Activated naive CD4-positive, alpha-beta T cell treated with anti-CD3 and anti-CD28 coated beads, Interleukin-2, amount 10 ng/mL, durations not matched to agents 7 days and 5 days (primary cell): ENCODE results near the gene ZMYND10.

Experiments used
- CTCF ChIA-PET: fragments of 350-600 bp; sonication (Branson Sonifier 250); formaldehyde crosslinking; loops from one replicate; lab custom pipeline; 2021; ENCODE audit warnings: antibody characterized with exemption; lab: Charles Lee
- DNase-seq: peaks from one replicate; pipeline ENCODE4 v3.0.0-alpha.2; 2020
- H3K27ac Mint-ChIP-seq: one replicate; pipeline ENCODE4 v1.8.0; 2021; ENCODE audit warnings: mild to moderate bottlenecking, moderate library complexity, mixed read lengths
- H3K27me3 Mint-ChIP-seq: one replicate; pipeline ENCODE4 v1.8.0; 2021; ENCODE audit warnings: mild to moderate bottlenecking, mixed read lengths
- H3K36me3 Mint-ChIP-seq: one replicate; pipeline ENCODE4 v1.8.0; 2021; ENCODE audit warnings: mixed read lengths
- H3K4me1 Mint-ChIP-seq: one replicate; pipeline ENCODE4 v1.8.0; 2021; ENCODE audit warnings: mixed read lengths
- H3K4me3 Mint-ChIP-seq: one replicate; pipeline ENCODE4 v1.8.0; 2021; ENCODE audit warnings: mild to moderate bottlenecking, moderate library complexity, mixed read lengths
- H3K9me3 Mint-ChIP-seq: one replicate; pipeline ENCODE4 v1.8.0; 2021; ENCODE audit warnings: mixed read lengths

The ZMYND10 gene

DNA sequence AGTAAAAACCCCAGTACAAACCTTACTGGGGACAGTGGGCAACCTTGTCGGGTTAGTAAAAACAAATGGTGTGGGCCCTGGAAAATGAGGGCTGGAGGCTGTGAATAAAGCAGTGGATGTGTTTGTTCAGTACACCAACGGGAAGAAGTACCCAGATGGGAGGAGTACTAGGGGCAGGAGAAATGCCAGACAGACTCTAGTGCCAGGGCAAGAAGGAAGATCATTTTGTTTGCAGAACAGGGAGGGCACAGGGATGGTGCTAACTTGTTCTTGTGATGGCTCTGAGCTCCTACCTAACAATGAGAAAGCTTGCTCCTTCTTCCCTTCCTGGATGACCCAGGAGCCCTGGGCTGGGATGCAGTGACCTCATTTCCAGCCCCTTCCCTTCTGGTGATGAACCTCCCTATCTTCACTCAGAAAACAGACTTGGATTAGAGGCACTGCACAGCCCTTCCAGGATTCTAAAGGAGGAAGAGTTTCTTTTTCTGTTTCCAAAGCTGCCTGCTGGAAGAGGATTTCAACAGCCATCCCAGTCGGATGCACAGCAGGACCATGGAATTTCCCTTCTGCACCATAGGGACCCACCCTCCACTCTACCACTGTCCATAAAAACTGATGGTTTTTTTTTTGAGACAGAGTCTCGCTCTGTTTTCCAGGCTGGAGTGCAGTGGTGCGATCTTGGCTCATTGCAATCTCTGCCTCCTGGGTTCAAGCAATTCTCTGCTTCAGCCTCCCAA is 11.0 kb downstream of the ZMYND10 start:
- no peak for DNase-seq
- peak overlapping the region; percentile 89 for H3K27ac Mint-ChIP-seq
- H3K27me3 Mint-ChIP-seq: no peaks in the 10 kb centered on the region
- H3K9me3 Mint-ChIP-seq: no peaks in the 10 kb centered on the region
- peak overlapping the region; percentile 55 for H3K4me3 Mint-ChIP-seq
- H3K36me3 Mint-ChIP-seq: peaks cover 73% of the 10 kb centered on the region
- H3K4me1 Mint-ChIP-seq: peaks cover 52% of the 10 kb centered on the region
- CTCF ChIA-PET: interaction anchor here (1.0 to 5.0 kb wide), 2 partner anchors 11 to 208 kb away, joined by 3 to 40 read pairs; partner anchors contain the start of gene HYAL2

DNA sequence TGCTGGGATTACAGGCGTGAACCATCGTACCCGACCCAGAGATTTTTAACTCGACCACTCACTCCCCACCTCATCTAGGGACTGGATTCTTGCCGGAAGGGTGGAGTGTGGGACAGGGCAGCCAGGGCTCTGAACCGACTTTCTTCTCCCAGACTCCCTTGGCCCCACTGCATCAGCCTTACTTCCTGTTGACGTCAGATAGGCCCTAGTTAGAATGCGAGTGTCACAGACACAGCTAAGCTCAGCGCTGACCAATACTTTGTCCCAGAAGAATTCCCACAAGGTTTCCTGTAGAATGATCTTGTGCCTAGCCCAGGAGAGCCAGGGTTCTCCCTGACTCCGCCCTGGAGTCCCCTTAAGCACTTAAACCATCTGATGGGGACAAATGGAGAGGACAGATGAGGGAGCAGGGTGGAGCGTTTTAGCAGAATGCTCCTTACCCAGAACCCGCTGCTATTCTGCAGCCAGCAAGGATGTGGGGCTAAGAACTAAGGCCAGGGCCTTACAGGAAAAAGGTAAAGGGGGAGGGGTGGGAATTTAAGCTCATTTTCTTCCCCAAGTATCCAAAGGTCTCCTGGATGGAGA is 11.7 kb downstream of the ZMYND10 start:
- H3K27me3 Mint-ChIP-seq: no peaks in the 10 kb centered on the region
- H3K36me3 Mint-ChIP-seq: peaks cover 69% of the 10 kb centered on the region

DNA sequence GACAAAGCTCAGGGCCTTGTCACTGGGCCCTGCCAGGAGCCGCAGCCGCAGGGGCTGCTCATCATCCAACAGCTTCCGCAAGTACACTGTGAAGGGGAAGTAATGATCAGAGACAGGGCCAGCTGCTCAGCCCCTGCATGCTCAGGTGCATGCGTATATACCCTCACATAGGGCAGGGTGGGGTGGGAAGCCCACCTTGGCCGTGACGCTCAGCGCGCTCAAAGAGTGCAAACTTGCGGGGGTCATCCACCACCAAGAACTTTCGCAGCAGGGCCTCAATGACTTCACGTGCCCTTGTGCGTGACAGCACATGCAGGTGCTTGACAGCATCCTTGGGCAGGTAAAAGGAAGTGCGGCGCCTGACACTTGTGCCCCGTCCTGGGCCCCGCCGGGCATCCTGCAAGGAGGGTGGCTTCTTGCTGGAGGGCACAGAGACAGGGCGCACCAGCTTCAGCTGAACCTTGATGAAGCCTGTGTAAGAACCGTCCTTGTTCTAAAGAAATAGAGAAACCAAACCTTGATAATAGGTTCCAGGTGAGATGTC is 14.1 kb downstream of the ZMYND10 start:
- Mint-ChIP-seq H3K36me3 (peaks cover 58% of the 10 kb centered on the region), H3K4me3 (no peak overlapping the region), H3K27me3 (no peaks in the 10 kb centered on the region), H3K4me1 (peaks cover 58% of the 10 kb centered on the region), H3K9me3 (no peaks in the 10 kb centered on the region), H3K27ac (no peak overlapping the region)
- no peak for DNase-seq
- CTCF ChIA-PET: no interaction called here

More for the DNA sequence above, 11.7 kb downstream of the ZMYND10 start:
- Mint-ChIP-seq H3K27ac (peak overlapping the region; percentile 89), H3K4me3 (peak overlapping the region; percentile 55), H3K9me3 (no peaks in the 10 kb centered on the region), H3K4me1 (peaks cover 48% of the 10 kb centered on the region)
- DNase-seq: no peak
- CTCF ChIA-PET: interaction anchor here (1.0 to 5.0 kb wide), 2 partner anchors 10 to 209 kb away, joined by 3 to 40 read pairs; partner anchors contain the start of gene HYAL2

DNA sequence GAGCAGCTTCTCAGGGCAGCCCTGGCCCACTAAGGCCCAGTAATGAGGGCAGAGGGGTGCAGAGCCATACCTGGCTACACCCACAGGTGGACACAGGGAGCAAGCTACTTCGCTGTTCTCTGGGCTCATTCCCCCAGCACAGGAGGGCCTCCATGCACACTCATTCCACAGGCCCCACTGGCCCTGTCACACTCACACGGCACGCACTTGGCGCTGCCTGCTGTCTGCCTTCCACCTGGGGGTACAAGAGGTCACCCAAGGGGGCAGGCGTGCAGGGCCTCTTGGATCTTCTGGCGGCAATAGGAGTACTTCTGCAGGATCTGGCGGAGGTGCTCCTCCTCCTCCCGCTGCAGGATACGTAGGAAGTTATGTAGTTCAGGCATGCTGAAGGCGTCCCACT is 15.2 kb downstream of the ZMYND10 start:
- H3K4me3 Mint-ChIP-seq: no peak overlapping the region
- H3K36me3 Mint-ChIP-seq: peaks cover 48% of the 10 kb centered on the region
- no peak for DNase-seq
- CTCF ChIA-PET: interaction anchor here (0.9 kb wide), 1 partner anchor 9 kb away, joined by 4 read pairs; no protein-coding TSS in a partner anchor
- peaks cover 50% of the 10 kb centered on the region for H3K4me1 Mint-ChIP-seq
- no peaks in the 10 kb centered on the region for H3K9me3 Mint-ChIP-seq
- no peaks in the 10 kb centered on the region for H3K27me3 Mint-ChIP-seq
- H3K27ac Mint-ChIP-seq: no peak overlapping the region

DNA sequence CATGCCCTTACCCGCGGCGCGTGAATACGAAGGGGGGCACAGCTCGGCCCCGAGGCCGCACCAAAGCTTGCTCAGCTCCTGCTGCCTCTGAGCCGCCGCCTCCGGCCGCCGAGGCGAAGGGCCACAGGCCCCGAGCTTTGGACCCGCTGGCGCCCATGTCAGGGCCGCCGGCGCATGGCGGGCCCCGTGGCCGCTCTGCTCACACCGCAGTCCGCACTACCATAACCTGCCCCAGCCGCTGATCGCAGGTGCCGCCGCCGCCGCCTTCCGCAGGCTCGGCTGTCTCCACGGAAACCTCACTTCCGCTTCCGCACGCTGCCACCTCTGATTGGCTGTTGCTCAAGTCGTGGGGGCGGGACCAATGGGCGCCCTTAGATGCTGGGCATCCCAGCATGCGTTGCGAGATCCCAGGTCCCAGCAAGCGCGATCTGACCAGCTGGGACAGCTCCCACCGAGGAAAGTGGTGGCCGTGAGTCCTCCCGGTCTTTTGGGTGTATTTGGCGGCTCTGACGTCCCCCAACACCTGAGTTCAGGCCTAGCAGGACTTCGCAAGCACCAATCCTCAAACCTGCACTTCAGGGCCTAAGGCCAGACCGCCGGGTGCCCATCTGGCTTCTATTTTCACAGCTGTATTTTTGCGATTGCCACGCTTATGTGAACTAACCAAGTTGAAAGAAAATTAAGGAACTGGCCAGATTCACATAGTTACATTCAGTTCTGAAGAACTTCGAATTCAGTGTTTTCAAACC is 17.4 kb downstream of the ZMYND10 start, which contains the start of gene TUSC2:
Gene TUSC2, minus strand, starts transcription at position 281 of the 749 bp plus-strand sequence. Its CDS starts 124 bp downstream, at position 157.
- Mint-ChIP-seq H3K27me3 (no peaks in the 10 kb centered on the region), H3K36me3 (peaks cover 35% of the 10 kb centered on the region), H3K4me3 (peak within 1 kb of the TSS; percentile 93), H3K27ac (peak within 1 kb of the TSS; percentile 89), H3K4me1 (peaks cover 36% of the 10 kb centered on the region), H3K9me3 (no peaks in the 10 kb centered on the region)
- CTCF ChIA-PET: interaction anchor here (0.9 to 2.4 kb wide), 5 partner anchors 9 to 133 kb away, joined by 3 to 8 read pairs (median 3); partner anchors contain the start of gene HYAL1
- peak; percentile 97 for DNase-seq

DNA sequence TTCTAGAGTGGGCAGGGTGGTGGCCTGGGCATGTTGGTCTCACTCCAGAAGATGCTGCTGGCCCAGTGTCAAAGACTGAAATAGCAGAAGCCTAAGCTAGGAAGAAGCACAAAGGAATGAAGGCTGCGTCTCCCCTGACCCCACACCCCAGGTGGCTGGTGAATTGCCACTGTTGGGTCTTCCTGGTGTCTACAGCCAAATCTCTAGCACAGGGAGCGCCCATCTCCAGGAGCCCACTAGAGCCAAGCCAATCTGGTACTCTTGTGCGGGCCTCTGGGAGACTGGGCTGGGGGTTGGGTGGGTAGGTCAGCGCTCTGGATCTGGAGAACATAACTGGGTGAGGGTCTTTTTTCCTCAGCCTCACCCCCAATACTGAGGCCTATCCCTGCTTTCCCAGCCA is 18.4 kb downstream of the ZMYND10 start:
- DNase-seq: no peak
- H3K4me1 Mint-ChIP-seq: peaks cover 31% of the 10 kb centered on the region
- peak overlapping the region; percentile 52 for H3K27ac Mint-ChIP-seq
- CTCF ChIA-PET: interaction anchor here (1.1 kb wide), 1 partner anchor 24 kb away, joined by 3 read pairs; the partner anchor contains the start of gene HYAL1
- no peaks in the 10 kb centered on the region for H3K9me3 Mint-ChIP-seq
- H3K4me3 Mint-ChIP-seq: peak overlapping the region; percentile 93
- H3K27me3 Mint-ChIP-seq: no peaks in the 10 kb centered on the region
- H3K36me3 Mint-ChIP-seq: peaks cover 28% of the 10 kb centered on the region

DNA sequence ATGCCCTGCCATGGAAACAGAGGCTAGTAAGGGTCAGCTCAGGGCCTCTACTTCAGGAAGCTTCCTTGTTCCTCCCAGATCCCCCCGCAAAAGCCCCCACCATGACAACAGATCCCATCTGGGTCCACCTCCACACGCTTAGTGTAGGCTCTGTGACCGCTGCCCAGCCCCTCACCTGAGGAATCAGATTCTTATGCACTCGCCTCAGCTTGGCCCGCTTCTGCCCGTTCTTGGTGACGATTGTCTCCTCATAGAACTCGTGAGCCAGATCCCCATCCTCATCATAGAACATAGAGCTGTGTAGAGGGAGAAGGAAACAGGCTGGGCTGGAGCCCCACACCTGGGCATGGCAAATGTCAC is 19.4 kb downstream of the ZMYND10 start:
- no peaks in the 10 kb centered on the region for H3K9me3 Mint-ChIP-seq
- no peaks in the 10 kb centered on the region for H3K27me3 Mint-ChIP-seq
- H3K36me3 Mint-ChIP-seq: peaks cover 22% of the 10 kb centered on the region
- CTCF ChIA-PET: no interaction called here
- H3K27ac Mint-ChIP-seq: no peak overlapping the region
- DNase-seq: no peak
- peak overlapping the region; percentile 93 for H3K4me3 Mint-ChIP-seq
- H3K4me1 Mint-ChIP-seq: peaks cover 29% of the 10 kb centered on the region

DNA sequence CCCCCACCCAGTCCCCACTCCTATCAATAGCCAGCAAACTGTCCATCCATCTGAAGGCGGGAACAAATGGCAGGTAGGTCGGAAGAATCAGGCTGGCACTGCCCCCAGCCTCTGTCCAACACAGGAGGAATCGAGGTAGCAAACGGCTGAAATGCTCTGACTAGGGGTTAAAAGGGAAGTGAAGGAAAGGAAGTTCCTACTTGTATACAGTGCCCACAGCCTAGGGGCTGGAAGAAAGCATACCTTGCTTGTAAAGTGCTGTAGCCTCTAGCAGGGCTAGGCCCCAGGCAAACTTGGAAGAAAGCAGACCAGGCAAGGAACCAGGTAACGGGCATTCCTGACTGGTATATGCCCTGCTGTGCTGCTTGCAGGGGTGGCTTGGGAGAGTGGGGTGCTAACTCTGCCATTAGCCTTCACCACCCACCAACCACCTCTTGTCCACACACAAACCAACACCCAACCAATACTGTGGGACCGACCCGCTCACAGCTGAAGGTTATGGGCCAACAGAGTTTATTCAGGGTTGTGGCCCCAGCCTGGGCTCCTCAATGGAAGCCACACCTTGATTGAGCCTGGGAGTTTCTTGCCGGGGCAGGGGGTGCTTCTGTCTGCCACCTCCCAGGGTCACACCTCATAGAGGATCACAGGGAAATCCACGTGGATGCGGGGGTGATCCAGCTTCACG is 19.9 kb downstream of the ZMYND10 start:
- H3K4me1 Mint-ChIP-seq: peaks cover 30% of the 10 kb centered on the region
- no peaks in the 10 kb centered on the region for H3K9me3 Mint-ChIP-seq
- H3K4me3 Mint-ChIP-seq: peak overlapping the region; percentile 93
- CTCF ChIA-PET: interaction anchor here (1.4 to 3.5 kb wide), 4 partner anchors 11 to 51 kb away, joined by 3 to 15 read pairs (median 14); partner anchors contain the start of genes CYB561D2 and NPRL2
- no peak overlapping the region for H3K27ac Mint-ChIP-seq
- no peaks in the 10 kb centered on the region for H3K27me3 Mint-ChIP-seq
- DNase-seq: no peak
- peaks cover 17% of the 10 kb centered on the region for H3K36me3 Mint-ChIP-seq

DNA sequence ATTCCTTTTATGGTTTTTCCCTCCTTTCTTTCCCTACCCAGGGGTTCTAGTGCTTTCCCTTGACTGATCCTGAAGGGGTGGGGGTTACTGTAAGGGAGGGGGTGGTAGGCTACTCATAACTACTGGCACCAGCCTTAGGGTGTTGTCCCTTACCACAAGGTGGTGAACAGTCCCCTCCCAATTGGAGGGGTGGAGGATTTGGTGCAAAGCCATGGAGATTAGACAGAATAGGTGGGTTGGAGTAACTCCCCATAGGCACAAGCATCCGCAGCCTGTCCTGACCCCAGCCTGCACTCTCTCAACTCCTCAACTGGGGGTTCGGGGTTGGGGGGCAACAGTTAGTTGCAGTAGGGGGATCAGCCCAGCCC is 20.4 kb downstream of the ZMYND10 start:
- CTCF ChIA-PET: interaction anchor here (1.0 to 3.5 kb wide), 11 partner anchors 10 to 134 kb away, joined by 3 to 40 read pairs (median 8); partner anchors contain the start of genes CYB561D2, GNAT1, HYAL3 and NAA80
- H3K4me3 Mint-ChIP-seq: no peak overlapping the region
- no peak for DNase-seq
- H3K36me3 Mint-ChIP-seq: peaks cover 13% of the 10 kb centered on the region
- peaks cover 33% of the 10 kb centered on the region for H3K4me1 Mint-ChIP-seq
- no peak overlapping the region for H3K27ac Mint-ChIP-seq
- H3K27me3 Mint-ChIP-seq: no peaks in the 10 kb centered on the region
- H3K9me3 Mint-ChIP-seq: no peaks in the 10 kb centered on the region

DNA sequence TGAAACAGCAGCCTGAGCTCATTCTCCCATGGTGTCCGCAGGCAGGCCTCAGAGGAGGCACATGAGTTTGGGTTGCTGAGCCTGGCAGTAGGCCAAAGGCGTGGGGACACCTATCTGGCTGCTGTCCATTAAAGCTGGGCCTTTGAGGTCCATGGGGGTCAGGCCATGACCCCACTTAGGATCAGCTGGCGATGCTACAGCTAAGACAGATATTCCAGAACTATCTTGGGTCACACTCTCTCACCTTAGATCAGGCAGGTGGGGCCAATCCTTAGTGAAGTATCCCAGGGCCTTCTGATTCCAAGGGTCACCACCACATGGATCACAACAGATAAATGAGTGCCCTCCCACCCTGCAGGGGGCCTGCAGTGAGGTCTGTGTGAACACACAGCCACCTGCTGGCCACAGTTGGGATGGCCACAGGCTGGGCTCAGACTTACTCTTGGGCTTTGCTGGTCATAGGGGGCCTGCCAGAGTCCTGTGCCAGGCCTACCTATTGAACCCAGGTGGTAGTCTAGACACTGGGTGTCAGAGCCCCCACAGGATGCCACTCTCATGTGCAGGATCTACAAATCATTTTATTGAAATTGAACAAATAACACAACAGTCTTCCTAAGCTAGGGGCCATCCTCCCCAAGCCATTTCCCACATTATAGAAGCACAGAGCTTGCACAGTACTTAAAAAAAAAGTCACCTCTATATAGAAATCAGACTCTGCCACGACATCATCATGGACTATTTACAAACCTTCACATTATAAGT is 21.0 kb downstream of the ZMYND10 start:
- Mint-ChIP-seq H3K27ac (no peak overlapping the region), H3K4me3 (peak overlapping the region; percentile 2), H3K36me3 (peaks cover 7% of the 10 kb centered on the region), H3K27me3 (no peaks in the 10 kb centered on the region), H3K9me3 (no peaks in the 10 kb centered on the region), H3K4me1 (peaks cover 38% of the 10 kb centered on the region)
- peak; percentile 78 for DNase-seq
- CTCF ChIA-PET: interaction anchor here (0.8 to 3.5 kb wide), 19 partner anchors 10 to 133 kb away, joined by 3 to 40 read pairs (median 5); partner anchors contain the start of genes CYB561D2, GNAT1, HYAL1 and HYAL3

DNA sequence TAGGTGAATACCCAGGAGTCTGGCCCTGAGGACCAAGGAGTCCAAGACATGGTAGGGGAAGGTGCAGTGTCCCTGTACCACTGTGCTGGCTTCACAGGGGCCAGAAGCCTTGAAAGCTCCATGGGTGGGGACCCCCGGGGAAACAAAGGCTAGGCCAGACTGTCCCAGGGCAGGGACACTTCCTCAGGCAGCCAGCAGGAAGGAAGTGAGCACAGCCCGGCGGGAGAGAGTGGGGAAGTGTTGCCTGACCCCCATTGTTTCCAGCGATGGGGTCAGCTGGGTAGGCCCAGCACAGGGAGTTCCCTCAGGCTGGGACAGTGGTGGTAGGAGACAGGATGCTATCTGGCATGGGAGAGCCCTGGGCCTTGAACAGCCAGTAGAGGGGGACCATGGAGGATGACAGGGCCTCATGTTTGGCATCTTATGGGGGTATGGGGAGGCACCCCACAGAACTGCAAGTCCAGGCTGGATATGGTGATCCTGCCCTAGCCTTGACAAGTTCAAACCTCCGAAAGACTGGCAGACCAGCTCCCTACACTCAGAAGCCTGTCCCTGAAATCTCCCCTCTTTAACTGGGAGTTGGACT is 21.8 kb downstream of the ZMYND10 start:
- H3K36me3 Mint-ChIP-seq: peaks cover 5% of the 10 kb centered on the region
- H3K9me3 Mint-ChIP-seq: no peaks in the 10 kb centered on the region
- no peaks in the 10 kb centered on the region for H3K27me3 Mint-ChIP-seq
- DNase-seq: no peak
- H3K27ac Mint-ChIP-seq: no peak overlapping the region
- peaks cover 44% of the 10 kb centered on the region for H3K4me1 Mint-ChIP-seq
- CTCF ChIA-PET: interaction anchor here (0.8 to 3.5 kb wide), 19 partner anchors 8 to 132 kb away, joined by 3 to 40 read pairs (median 5); partner anchors contain the start of genes CYB561D2, GNAT1, HYAL1 and HYAL3
- no peak overlapping the region for H3K4me3 Mint-ChIP-seq

DNA sequence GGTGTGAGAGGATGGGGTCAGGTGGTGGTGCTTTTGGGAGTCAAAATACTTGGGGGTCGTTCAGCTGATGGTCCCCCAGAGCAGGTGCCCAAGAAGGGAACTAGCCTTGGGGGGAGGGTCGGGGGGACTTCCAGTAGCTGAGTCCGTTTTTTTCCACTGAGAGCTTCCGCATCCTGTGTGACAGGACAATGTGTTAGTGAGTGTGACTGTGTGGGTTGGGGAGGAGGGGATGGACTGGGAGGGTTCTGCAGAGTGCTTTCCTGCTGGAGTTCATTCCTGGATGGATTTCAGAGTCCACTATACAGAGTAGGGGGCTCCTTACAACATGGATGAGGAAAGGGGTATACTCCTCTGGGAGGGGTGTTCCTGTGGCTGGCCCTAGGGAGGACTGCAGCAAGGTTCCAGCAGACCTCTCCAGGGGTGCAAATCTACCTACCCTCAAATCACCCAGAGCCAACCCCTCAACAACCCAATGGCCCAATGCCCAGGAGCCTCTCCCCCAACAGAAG is 22.4 kb downstream of the ZMYND10 start:
- H3K27ac Mint-ChIP-seq: peak overlapping the region; percentile 19

More for the DNA sequence above, 22.4 kb downstream of the ZMYND10 start:
- H3K27me3 Mint-ChIP-seq: no peaks in the 10 kb centered on the region
- DNase-seq: no peak
- CTCF ChIA-PET: interaction anchor here (1.0 to 3.5 kb wide), 6 partner anchors 9 to 51 kb away, joined by 3 to 40 read pairs (median 10); partner anchors contain the start of genes HYAL3 and NAA80
- H3K9me3 Mint-ChIP-seq: no peaks in the 10 kb centered on the region
- peaks cover 44% of the 10 kb centered on the region for H3K4me1 Mint-ChIP-seq
- H3K4me3 Mint-ChIP-seq: peak overlapping the region; percentile 33
- H3K36me3 Mint-ChIP-seq: peaks cover 5% of the 10 kb centered on the region
